ENCODE results near the gene GORASP1. TPM values are rescaled to one million over a fixed set of nuclear protein-coding genes. Genes with fewer than 3 reads are reported as not detected.
A peak's percentile ranks its signal among the peaks of the same experiment; 100 is the strongest.

GORASP1 gene
- total and polyA plus RNA-seq, 2 of the 13 experiments (the other 11 are each of a cell fraction or from before 2014, with no cell fraction given), result 36.4 to 39.8 TPM

- TF ChIP-seq, protein P1, sequence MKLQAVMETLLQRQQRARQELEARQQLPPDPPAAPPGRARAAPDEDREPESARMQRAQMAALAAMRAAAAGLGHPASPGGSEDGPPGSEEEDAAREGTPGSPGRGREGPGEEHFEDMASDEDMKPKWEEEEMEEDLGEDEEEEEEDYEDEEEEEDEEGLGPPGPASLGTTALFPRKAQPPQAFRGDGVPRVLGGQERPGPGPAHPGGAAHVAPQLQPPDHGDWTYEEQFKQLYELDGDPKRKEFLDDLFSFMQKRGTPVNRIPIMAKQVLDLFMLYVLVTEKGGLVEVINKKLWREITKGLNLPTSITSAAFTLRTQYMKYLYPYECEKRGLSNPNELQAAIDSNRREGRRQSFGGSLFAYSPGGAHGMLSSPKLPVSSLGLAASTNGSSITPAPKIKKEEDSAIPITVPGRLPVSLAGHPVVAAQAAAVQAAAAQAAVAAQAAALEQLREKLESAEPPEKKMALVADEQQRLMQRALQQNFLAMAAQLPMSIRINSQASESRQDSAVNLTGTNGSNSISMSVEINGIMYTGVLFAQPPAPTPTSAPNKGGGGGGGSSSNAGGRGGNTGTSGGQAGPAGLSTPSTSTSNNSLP (IDR thresholded peaks at IDR 0.05; ENCODE audit: low read depth, low read length), result no peak
- TF ChIP-seq ZNF616 (CRISPR knock-in tag; IDR thresholded peaks at IDR 0.05; ENCODE audit: low read depth) (no peak), GPBP1L1 (CRISPR knock-in tag; IDR thresholded peaks at IDR 0.05) (no peak), ZNF530 (CRISPR knock-in tag; IDR thresholded peaks at IDR 0.05; ENCODE audit: low read depth) (no peak), KDM5B (CRISPR knock-in tag; IDR thresholded peaks at IDR 0.05; ENCODE audit: borderline replicate concordance) (peak; percentile 76; the same call in 1 of the 2 replicates), ZNF790 (CRISPR knock-in tag; IDR thresholded peaks at IDR 0.05; ENCODE audit: borderline replicate concordance) (no peak), ZNF33A (CRISPR knock-in tag; IDR thresholded peaks at IDR 0.05; ENCODE audit: borderline replicate concordance) (no peak), RFX5 (IDR thresholded peaks at IDR 0.05; ENCODE audit: low read depth, low read length) (no peak), MEF2D (CRISPR knock-in tag; IDR thresholded peaks at IDR 0.05) (peak; percentile 70; the same call in 1 of the 2 replicates), ZMYM4 (CRISPR knock-in tag; IDR thresholded peaks at IDR 0.05) (peak; percentile 83), ZNF441 (CRISPR knock-in tag; IDR thresholded peaks at IDR 0.05; ENCODE audit: borderline replicate concordance) (peak; percentile 74; the same call in 1 of the 2 replicates), EEA1 (CRISPR knock-in tag; IDR thresholded peaks at IDR 0.05; ENCODE audit: borderline replicate concordance) (peak; percentile 89; the same call in 1 of the 2 replicates), KLF15 (CRISPR knock-in tag; IDR thresholded peaks at IDR 0.05; ENCODE audit: borderline replicate concordance) (no peak), MXD4 (CRISPR knock-in tag; IDR thresholded peaks at IDR 0.05) (peak; percentile 54; the same call in 1 of the 2 replicates), ZNF468 (CRISPR knock-in tag; IDR thresholded peaks at IDR 0.05) (0 out of 2 replicates have a peak, but pooled peaks have one; percentile 15), IKZF5 (CRISPR knock-in tag; IDR thresholded peaks at IDR 0.05) (peak; percentile 83), ZNF562 (CRISPR knock-in tag; IDR thresholded peaks at IDR 0.05; ENCODE audit: borderline replicate concordance) (no peak)
- TF ChIP-seq, protein P2, sequence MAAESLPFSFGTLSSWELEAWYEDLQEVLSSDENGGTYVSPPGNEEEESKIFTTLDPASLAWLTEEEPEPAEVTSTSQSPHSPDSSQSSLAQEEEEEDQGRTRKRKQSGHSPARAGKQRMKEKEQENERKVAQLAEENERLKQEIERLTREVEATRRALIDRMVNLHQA (CRISPR knock-in tag; IDR thresholded peaks at IDR 0.05), result no peak
- TF ChIP-seq, protein P3, sequence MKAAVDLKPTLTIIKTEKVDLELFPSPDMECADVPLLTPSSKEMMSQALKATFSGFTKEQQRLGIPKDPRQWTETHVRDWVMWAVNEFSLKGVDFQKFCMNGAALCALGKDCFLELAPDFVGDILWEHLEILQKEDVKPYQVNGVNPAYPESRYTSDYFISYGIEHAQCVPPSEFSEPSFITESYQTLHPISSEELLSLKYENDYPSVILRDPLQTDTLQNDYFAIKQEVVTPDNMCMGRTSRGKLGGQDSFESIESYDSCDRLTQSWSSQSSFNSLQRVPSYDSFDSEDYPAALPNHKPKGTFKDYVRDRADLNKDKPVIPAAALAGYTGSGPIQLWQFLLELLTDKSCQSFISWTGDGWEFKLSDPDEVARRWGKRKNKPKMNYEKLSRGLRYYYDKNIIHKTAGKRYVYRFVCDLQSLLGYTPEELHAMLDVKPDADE (CRISPR knock-in tag; IDR thresholded peaks at IDR 0.05), result no peak
- TF ChIP-seq, protein P4, sequence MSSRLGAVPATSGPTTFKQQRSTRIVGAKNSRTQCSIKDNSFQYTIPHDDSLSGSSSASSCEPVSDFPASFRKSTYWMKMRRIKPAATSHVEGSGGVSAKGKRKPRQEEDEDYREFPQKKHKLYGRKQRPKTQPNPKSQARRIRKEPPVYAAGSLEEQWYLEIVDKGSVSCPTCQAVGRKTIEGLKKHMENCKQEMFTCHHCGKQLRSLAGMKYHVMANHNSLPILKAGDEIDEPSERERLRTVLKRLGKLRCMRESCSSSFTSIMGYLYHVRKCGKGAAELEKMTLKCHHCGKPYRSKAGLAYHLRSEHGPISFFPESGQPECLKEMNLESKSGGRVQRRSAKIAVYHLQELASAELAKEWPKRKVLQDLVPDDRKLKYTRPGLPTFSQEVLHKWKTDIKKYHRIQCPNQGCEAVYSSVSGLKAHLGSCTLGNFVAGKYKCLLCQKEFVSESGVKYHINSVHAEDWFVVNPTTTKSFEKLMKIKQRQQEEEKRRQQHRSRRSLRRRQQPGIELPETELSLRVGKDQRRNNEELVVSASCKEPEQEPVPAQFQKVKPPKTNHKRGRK (CRISPR knock-in tag; IDR thresholded peaks at IDR 0.05), result no peak
Measured at GRCh38 chr3:39051649-39052561, 55.5 kb downstream of the GORASP1 start, which contains the start of the genes SCN11A and WDR48 (continued).
